ENCODE measurements around the gene LGALS8. TPM values are rescaled to one million over a fixed set of nuclear protein-coding genes. Genes with fewer than 3 reads are reported as not detected.
A peak's percentile ranks its signal among the peaks of the same experiment; 100 is the strongest.
"Not testable (repeated sequence)": the region's sequence is repeated elsewhere in the genome, so short reads cannot be mapped to it uniquely, and the experiment has no call there.

LGALS8 gene
- total RNA-seq = 10 to 100 TPM; 59.2 to 98.2 (median 78.7) TPM

DNA sequence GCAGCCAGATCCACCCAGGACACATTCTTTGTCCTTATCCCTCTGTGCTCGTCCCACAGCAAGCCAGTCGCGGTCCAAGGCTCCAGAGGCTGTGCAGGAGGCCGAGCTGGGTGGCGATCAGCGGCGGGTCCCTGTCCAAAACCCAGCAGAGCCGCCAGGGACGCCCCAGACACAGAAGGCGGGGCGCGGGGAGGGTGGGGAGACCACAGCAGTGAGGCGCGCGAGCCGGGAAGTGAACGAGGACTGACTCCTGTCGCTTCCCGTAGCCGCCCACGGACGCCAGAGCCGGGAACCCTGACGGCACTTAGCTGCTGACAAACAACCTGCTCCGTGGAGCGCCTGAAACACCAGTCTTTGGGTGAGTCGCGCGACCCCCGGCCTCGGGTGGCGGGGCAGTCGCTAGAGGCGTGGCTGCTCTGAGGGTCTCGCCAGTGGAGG is at the start of gene LGALS8:
LGALS8 (plus strand) TSS at position 279 of the 438 bp plus-strand sequence. CDS start 2,089 bp downstream, outside the sequence.
- peak within 1 kb of the TSS; percentile 83 to 92 (median 87) for H3K27ac ChIP-seq
- H3K4me1 ChIP-seq = peaks cover 0 to 11% (median 3%) of the 10 kb centered on the region in 4 donors
- peak within 1 kb of the TSS; percentile 66 to 96 (median 74) for H3K4me3 ChIP-seq
- no peaks in the 10 kb centered on the region for H3K9me3 ChIP-seq
- H3K27me3 ChIP-seq = no peaks in the 10 kb centered on the region
- TF ChIP-seq, protein P1, sequence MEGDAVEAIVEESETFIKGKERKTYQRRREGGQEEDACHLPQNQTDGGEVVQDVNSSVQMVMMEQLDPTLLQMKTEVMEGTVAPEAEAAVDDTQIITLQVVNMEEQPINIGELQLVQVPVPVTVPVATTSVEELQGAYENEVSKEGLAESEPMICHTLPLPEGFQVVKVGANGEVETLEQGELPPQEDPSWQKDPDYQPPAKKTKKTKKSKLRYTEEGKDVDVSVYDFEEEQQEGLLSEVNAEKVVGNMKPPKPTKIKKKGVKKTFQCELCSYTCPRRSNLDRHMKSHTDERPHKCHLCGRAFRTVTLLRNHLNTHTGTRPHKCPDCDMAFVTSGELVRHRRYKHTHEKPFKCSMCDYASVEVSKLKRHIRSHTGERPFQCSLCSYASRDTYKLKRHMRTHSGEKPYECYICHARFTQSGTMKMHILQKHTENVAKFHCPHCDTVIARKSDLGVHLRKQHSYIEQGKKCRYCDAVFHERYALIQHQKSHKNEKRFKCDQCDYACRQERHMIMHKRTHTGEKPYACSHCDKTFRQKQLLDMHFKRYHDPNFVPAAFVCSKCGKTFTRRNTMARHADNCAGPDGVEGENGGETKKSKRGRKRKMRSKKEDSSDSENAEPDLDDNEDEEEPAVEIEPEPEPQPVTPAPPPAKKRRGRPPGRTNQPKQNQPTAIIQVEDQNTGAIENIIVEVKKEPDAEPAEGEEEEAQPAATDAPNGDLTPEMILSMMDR (IDR thresholded peaks at IDR 0.05) = no peak
- TF ChIP-seq POLR2A (IDR thresholded peaks at IDR 0.05) = peak in 1 of 2 donors; percentile 28
- peak; percentile 89 to 95 (median 93) for DNase-seq
- H3K36me3 ChIP-seq = peaks cover 0 to 23% (median 0%) of the 10 kb centered on the region in 3 donors

DNA sequence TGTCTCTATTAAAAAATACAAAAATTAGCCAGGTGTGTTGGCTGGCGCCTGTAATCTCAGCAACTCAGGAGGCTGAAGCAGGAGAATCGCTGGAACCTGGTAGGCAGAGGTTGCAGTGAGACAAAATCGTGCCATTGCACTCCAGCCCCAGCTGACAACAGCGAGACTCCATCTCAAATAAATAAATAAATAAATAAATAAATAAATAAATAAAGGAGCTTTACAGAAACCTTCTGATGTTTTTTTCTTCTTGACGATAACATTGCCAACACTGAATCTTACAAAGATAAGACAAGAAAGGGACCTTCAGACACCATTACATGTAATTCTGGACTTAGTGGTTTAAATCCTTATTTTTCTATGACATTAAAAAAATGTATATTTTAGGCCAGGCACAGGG is 47.8 kb upstream of the LGALS8 start:
- Histone ChIP-seq H3K27ac (no peak overlapping the region), H3K4me3 (no peak overlapping the region), H3K4me1 (no peaks in the 10 kb centered on the region), H3K9me3 (no peaks in the 10 kb centered on the region), H3K36me3 (no peaks in the 10 kb centered on the region), H3K27me3 (no peaks in the 10 kb centered on the region)
- no peak for DNase-seq
- TF ChIP-seq, protein P1 (IDR thresholded peaks at IDR 0.05) = no peak
- TF ChIP-seq POLR2A (IDR thresholded peaks at IDR 0.05) = no peak

DNA sequence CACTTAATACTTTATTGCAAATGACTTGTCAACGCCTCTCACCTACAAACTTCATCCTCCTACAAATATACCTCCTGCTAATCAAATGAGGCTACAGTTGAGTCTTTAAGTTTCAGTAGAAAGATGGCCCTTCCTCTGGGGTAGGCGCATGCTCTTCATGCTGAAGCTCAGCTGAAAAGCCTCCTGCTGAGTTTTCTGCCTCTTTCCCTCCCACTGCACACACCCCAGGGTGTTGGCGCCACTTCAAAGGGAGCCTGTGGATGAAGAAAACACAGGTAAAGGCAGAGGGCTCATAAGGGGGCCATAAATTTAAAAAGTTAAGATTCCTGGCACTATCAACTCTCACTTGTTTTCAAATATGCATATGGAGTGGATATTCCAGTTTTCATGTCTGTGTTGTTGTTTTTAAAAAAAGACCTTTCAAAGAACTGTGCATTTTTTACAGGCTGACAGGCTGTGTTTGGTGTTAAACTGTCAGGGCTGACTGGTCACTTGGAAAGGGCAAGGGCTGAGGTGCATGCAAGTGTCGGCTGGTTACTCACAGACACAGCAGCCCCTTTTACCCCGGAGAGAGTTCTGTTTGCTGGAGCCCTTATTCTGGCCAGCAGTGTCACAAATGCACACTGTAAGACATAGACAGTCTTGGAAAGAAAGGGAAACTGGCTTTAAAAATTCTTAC is 42.9 kb upstream of the LGALS8 start:
- H3K4me3 ChIP-seq = no peak overlapping the region
- H3K4me1 ChIP-seq = no peaks in the 10 kb centered on the region
- no peaks in the 10 kb centered on the region for H3K9me3 ChIP-seq
- H3K27ac ChIP-seq = no peak overlapping the region
- no peak for DNase-seq
- H3K27me3 ChIP-seq = no peaks in the 10 kb centered on the region
- TF ChIP-seq, protein P1 (IDR thresholded peaks at IDR 0.05) = no peak
- TF ChIP-seq POLR2A (IDR thresholded peaks at IDR 0.05) = no peak
- H3K36me3 ChIP-seq = no peaks in the 10 kb centered on the region

DNA sequence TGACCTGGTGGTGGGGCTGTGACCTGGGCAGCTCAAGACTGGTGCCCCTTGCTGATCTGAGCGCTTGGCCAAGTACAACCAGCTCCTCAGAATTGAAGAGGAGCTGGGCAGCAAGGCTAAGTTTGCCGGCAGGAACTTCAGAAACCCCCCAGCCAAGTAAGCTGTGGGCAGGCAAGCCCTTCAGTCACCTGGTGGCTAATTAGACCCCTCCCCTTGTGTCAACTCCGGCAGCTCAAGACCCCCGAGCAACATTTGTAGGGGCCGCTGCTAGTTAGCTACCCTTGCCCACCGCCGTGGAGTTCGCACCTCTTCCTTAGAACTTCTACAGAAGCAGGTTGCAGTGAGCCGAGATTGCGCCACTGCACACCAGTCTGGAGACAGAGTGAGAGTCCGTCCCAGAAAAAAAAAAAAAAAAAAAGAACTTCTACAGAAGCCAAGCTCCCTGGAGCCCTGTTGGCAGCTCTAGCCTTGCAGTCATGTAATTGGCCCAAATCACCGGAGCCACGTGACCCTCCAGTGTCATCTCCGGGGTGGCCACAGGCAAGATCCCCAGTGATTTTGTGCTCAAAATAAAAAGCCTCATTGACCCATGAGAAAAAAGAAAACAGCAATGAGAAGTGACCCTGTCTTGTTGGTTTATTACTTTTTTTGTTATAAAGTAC is 39.3 kb upstream of the LGALS8 start:
- TF ChIP-seq, protein P1 (IDR thresholded peaks at IDR 0.05) = no peak
- no peak for TF ChIP-seq POLR2A (IDR thresholded peaks at IDR 0.05)
- no peak overlapping the region for H3K27ac ChIP-seq
- no peak overlapping the region for H3K4me3 ChIP-seq
- no peak for DNase-seq
- no peaks in the 10 kb centered on the region for H3K36me3 ChIP-seq
- H3K4me1 ChIP-seq = no peaks in the 10 kb centered on the region
- H3K9me3 ChIP-seq = no peaks in the 10 kb centered on the region
- no peaks in the 10 kb centered on the region for H3K27me3 ChIP-seq

DNA sequence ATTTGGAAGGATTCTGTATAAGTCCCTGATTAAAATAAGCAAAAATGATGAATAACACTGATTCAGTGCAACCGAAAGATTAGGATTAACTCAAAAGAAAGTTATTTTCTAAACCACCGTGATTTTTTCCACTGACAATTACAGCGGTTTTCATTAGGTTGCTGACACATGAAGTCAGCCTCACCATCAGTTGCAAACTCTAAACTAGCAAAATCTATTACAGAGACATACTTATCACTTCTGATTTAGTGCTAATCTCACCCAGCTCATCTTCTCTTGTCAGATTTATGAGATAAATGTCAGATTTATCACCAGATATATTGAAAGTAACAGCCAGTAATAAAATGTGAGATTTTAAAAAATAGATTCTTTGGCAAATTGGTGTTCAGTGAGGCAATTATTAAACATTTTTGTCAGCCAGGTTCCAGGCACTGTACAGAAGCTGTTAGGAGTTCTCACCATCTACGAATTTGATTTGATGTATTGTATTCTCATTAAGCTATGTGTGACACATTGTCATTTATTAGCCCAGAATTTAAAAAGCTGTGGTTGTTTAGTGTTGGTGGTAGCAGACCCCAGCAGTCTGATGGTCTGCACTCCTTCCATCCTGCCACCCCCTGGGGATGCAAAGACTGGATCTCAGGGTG is 37.3 kb upstream of the LGALS8 start:
- Histone ChIP-seq H3K4me3 (no peak overlapping the region), H3K4me1 (no peaks in the 10 kb centered on the region), H3K9me3 (no peaks in the 10 kb centered on the region), H3K36me3 (no peaks in the 10 kb centered on the region), H3K27me3 (no peaks in the 10 kb centered on the region), H3K27ac (no peak overlapping the region)
- DNase-seq = no peak
- no peak for TF ChIP-seq POLR2A (IDR thresholded peaks at IDR 0.05)
- TF ChIP-seq, protein P1 (IDR thresholded peaks at IDR 0.05) = no peak

DNA sequence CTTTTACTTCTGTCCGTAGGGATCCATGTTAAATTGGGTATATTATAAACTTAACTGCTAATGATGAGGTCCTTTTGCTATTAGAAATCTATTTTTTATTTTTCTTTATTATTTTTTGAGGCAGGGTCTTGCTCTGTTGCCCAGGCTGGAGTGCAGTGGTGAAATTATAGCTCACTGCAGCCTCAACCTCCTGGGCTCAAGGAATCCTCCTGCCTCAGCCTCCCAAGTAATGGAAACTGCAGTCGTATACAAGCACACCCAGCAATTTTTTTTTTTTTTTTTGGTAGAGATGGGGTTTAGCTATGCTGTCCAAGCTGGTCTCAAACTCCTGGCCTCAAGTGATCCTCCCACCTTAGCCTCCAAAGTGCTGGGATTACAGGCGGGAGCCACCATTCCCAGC is 34.6 kb upstream of the LGALS8 start:
- not testable (repeated sequence) for H3K9me3 ChIP-seq, H3K4me3 ChIP-seq, H3K4me1 ChIP-seq, H3K27ac ChIP-seq, H3K36me3 ChIP-seq, DNase-seq, H3K27me3 ChIP-seq
